Psoas muscle (tissue), 8 donors: ENCODE results near the gene AUTS2. TPM values are rescaled to one million over a fixed set of nuclear protein-coding genes. Genes with fewer than 3 reads are reported as not detected.

Experiments
- ATAC-seq, 4 donors: fragments of 200-7000 bp; cut with Tn5 transposase; one replicate each; pipeline ENCODE4 v1.9.1; 2020; ENCODE audit warnings: moderate library complexity in 3 of 4, mild to moderate bottlenecking in 2 of 4
- DNase-seq, 2 donors: peaks; one replicate each; pipeline ENCODE4 v3.0.0-alpha.2; 2020
- H3K27ac ChIP-seq: fragments of 200-600 bp; one replicate; pipeline ENCODE4 v1.8.0; 2022
- H3K27me3 ChIP-seq, 3 donors: fragments of 200-600 bp in 1 of 3; one replicate each; pipeline versions ENCODE4 v1.6.1 to v1.8.0; 2013 to 2022; ENCODE audit warnings: low read length in 2 of 3, mild to moderate bottlenecking in 2 of 3, moderate library complexity in 1 of 3; ENCODE audit not compliant: insufficient read depth in 3 of 3
- H3K36me3 ChIP-seq, 2 donors: fragments of 200-600 bp in 1 of 2; one replicate each; pipeline versions ENCODE4 v1.6.1 to v1.8.0; 2013 to 2022; ENCODE audit warnings: low read depth in 1 of 2, mild to moderate bottlenecking in 1 of 2, moderate library complexity in 1 of 2; ENCODE audit not compliant: insufficient read depth in 1 of 2
- H3K4me1 ChIP-seq: fragments of 200-600 bp; one replicate; pipeline ENCODE4 v1.8.0; 2022
- H3K4me3 ChIP-seq: fragments of 200-600 bp; one replicate; pipeline ENCODE4 v1.8.0; 2022; ENCODE audit warnings: mild to moderate bottlenecking
- H3K9me3 ChIP-seq: fragments of 200-600 bp; one replicate; pipeline ENCODE4 v1.8.0; 2022
- WGBS, 3 donors: extraction: QIAGEN DNeasy Blood & Tissue Kit; methylation state at CpG; one replicate each; pipeline versions ENCODE4 v1.1.6 to v1.1.7; 2013; 5-methylcytosine and 5-hydroxymethylcytosine counted together
- intact Hi-C, 2 donors: fragments of 100-400 bp; cut with DNase I; formaldehyde crosslinking; loops; one replicate each; pipeline versions ENCODE4 v1.11.0 to v1.14.2; 2022
- polyA plus RNA-seq, 3 donors: library from polyadenylated mRNA; stranded (reverse); fragments of 200-250 nt; gene quantifications; one replicate each; pipeline ENCODE4 v1.2.3, GENCODE V29; 2013
- total RNA-seq, 4 donors: library from RNA; stranded (reverse); fragmentation: NEBNext Ultra II Directional in 2 of 4; extraction: Animal tissue kit (Norgen Biotek cat#: 25700) in 2 of 4; gene quantifications; one replicate each; pipeline versions ENCODE4 v1.2.1 to v1.2.4, GENCODE V29; 2021 to 2023
- TF ChIP-seq, protein P1 (sequence below): fragments of 200-600 bp; IDR thresholded peaks from one replicate; pipeline ENCODE4 v1.8.0; 2022; ENCODE audit warnings: antibody characterized with exemption
- donor health status: healthy with polysubstance abuse.
- donor health status: DM: no; HTN: no; CAD: no; lungs with moderate emphysema.
- donor health status: Bipolar disorder and iron deficiency.
- donor health status: healthy.
- donor health status: DM: yes; HTN: yes; CAD: no.
- donor health status: DM: no; HTN: no; CAD: no.
- donor health status: DM: no; HTN: no; CAD: no.
- donor health status: DM: yes; HTN: yes; CAD: no.

Gene AUTS2
- total and polyA plus RNA-seq, 7 donors: 5.0 to 33.5 (median 14.3) TPM

GRCh38 chr7:69693042-69693441 is 94.8 kb downstream of the AUTS2 start:
- Histone ChIP-seq H3K4me3 (no peak overlapping the region), H3K9me3 (no peaks in the 10 kb centered on the region), H3K27ac (no peak overlapping the region), H3K36me3 (no peaks in the 10 kb centered on the region), H3K27me3 (no peaks in the 10 kb centered on the region), H3K4me1 (peaks cover 2% of the 10 kb centered on the region)
- TF ChIP-seq, protein P1, sequence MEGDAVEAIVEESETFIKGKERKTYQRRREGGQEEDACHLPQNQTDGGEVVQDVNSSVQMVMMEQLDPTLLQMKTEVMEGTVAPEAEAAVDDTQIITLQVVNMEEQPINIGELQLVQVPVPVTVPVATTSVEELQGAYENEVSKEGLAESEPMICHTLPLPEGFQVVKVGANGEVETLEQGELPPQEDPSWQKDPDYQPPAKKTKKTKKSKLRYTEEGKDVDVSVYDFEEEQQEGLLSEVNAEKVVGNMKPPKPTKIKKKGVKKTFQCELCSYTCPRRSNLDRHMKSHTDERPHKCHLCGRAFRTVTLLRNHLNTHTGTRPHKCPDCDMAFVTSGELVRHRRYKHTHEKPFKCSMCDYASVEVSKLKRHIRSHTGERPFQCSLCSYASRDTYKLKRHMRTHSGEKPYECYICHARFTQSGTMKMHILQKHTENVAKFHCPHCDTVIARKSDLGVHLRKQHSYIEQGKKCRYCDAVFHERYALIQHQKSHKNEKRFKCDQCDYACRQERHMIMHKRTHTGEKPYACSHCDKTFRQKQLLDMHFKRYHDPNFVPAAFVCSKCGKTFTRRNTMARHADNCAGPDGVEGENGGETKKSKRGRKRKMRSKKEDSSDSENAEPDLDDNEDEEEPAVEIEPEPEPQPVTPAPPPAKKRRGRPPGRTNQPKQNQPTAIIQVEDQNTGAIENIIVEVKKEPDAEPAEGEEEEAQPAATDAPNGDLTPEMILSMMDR: no peak
- intact Hi-C loops: no loop called here
- ATAC-seq: no peak
- no peak for DNase-seq
- WGBS, 3 donors: 89 to 100% (median 94%) methylated on average over 1 of the region's 1 CpG

- no peak overlapping the region for H3K4me3 ChIP-seq
- H3K27ac ChIP-seq: no peak overlapping the region
- ATAC-seq (no peak), DNase-seq (no peak)
- H3K4me1 ChIP-seq: no peaks in the 10 kb centered on the region
- H3K9me3 ChIP-seq: no peaks in the 10 kb centered on the region
- H3K27me3 ChIP-seq: no peaks in the 10 kb centered on the region
- TF ChIP-seq, protein P1: no peak
- no peaks in the 10 kb centered on the region for H3K36me3 ChIP-seq
- WGBS, 3 donors: 65 to 79% (median 71%) methylated on average over 7 of the region's 7 CpGs
- intact Hi-C loops: no loop called here
Measured at GRCh38 chr7:69696054-69696591, 97.8 kb downstream of the AUTS2 start.

DNA sequence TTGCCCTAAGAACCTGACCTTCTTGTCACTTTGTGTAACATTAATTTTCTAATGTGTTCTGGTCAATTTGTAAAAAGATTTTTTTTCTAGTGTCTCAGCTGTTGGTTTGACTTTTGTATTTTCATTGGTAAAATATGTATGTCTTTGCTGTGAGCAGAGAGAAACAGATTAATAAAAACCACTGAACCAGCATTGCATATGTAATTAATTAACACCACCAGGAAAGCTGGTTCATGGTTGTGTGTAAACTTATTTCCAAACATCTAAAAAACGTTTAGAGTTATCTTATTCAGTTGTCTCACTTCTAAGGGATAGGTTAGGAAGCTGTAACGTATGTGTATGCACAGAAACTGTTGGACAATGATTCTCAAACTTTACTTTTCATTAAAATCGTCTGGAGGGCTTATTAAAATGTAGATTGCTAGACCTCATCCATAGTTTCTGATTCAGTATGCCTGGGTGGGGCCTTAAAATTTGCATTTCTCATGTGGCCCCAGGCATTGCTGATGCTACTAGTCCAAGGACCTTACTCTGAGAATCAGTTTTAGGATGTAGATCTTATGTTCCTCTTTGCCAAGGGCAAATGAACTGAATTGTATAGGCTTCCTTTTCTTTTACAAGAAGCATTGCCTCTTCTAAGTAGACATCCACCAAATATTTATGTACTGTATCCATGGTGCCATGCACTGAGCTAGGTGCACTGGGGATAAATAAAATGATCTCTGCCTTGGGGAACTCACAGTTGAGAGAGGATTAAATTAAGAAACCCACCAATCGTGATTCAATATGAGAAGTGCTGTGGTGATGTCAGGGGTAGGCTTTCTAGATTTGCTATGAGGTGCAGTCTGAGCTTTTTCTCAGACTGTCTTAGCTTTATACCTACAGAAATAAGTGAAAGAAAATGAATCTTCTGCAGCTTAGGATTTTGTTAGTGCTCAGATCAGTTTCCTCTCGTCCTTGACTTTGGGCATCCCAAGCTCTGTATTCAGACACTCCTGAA is 98.7 kb downstream of the AUTS2 start:
- ATAC-seq (no peak), DNase-seq (no peak)
- WGBS, 3 donors: 72 to 81% (median 80%) methylated on average over 5 of the region's 5 CpGs
- Histone ChIP-seq H3K36me3 (no peaks in the 10 kb centered on the region), H3K27me3 (no peaks in the 10 kb centered on the region), H3K4me3 (no peak overlapping the region), H3K4me1 (no peaks in the 10 kb centered on the region), H3K9me3 (no peaks in the 10 kb centered on the region), H3K27ac (no peak overlapping the region)
- TF ChIP-seq, protein P1: no peak
- intact Hi-C loops: no loop called here

- no peak for DNase-seq
- WGBS, 3 donors: 85 to 87% (median 87%) methylated on average over 5 of the region's 5 CpGs
- TF ChIP-seq, protein P1: no peak
- H3K36me3 ChIP-seq: no peaks in the 10 kb centered on the region
- H3K9me3 ChIP-seq: no peaks in the 10 kb centered on the region
- no peak overlapping the region for H3K4me3 ChIP-seq
- intact Hi-C loops: no loop called here
- H3K27ac ChIP-seq: no peak overlapping the region
- H3K4me1 ChIP-seq: no peaks in the 10 kb centered on the region
- no peak for ATAC-seq
- no peaks in the 10 kb centered on the region for H3K27me3 ChIP-seq
Measured at GRCh38 chr7:69698109-69698825, 100.0 kb downstream of the AUTS2 start.
